ENCODE results near the gene D2HGDH. TPM values are rescaled to one million over a fixed set of nuclear protein-coding genes. Genes with fewer than 3 reads are reported as not detected.

Gene D2HGDH
- total and polyA plus RNA-seq, 2 of the 13 experiments (the other 11 are each of a cell fraction or from before 2014, with no cell fraction given) = 19.2 to 20.3 TPM

DNA sequence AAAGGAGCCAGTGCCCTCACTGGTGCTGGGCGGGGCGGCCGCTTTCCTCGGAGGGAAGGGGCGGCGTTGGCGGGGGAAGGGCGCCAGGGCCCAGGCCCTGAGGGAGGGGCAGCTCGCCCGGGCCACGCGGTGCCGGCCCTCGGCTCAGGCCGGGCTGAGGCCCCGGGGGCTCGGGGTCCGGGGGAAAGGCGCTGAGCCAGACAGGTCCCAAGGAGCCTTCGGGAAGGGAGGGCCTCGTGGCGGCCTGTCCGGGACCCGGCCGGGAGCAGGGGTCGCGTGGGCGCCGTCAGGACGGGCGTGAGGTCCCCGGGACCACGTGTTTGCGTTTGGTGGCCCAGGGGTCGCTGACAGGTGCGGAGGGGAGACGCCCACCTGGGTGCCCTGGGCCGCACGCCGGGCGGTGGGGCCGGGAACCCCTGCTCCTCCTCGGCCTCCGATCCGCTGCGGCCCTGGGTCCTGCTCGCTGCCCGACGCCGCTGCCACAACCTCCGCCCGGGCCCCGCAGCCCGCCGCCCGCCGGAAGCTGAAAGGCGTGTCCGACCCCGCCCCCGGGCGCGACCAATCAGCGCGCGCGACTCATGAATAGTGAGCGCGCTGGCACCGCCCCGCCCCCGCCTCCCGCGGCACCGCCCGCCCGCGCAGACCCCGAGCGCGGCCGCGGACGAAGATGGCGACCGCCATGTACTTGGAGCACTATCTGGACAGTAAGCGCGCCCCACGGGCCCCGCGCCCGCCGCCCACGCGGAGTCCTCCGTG lies 32.9 kb upstream of the D2HGDH start, which contains the start of gene ING5 (continued):
- TF ChIP-seq SKI (IDR thresholded peaks at IDR 0.05; ENCODE audit: partially characterized antibody) (no peak), SP5 (CRISPR knock-in tag; IDR thresholded peaks at IDR 0.05; ENCODE audit: borderline replicate concordance, low read depth) (peak; percentile 90), STAT5B (CRISPR knock-in tag; IDR thresholded peaks at IDR 0.05) (no peak; the same call in 1 of the 2 replicates), JUND (CRISPR knock-in tag; IDR thresholded peaks at IDR 0.05) (no peak), EP300 (IDR thresholded peaks at IDR 0.05; ENCODE audit: low read depth in 2 of 2, low read length in 2 of 2) (peak in 1 of 2 experiments; percentile 12; a peak in 1 of 4 replicates), EP300 (CRISPR knock-in tag; IDR thresholded peaks at IDR 0.05; ENCODE audit: borderline replicate concordance) (no peak), SOX13 (IDR thresholded peaks at IDR 0.05) (no peak), SOX13 (CRISPR knock-in tag; conservative IDR thresholded peaks at IDR 0.05 in 1 of 2, IDR thresholded peaks at IDR 0.05 in 1 of 2) (peak; percentile 36 to 57; a peak in 1 of 4 replicates), ZNF451 (CRISPR knock-in tag; IDR thresholded peaks at IDR 0.05) (peak; percentile 95; the same call in 1 of the 2 replicates), RNF219 (CRISPR knock-in tag; IDR thresholded peaks at IDR 0.05) (no peak), FOXJ3 (CRISPR knock-in tag; IDR thresholded peaks at IDR 0.05; ENCODE audit: borderline replicate concordance) (no peak), ATF7 (IDR thresholded peaks at IDR 0.05) (no peak), ATF7 (CRISPR knock-in tag; IDR thresholded peaks at IDR 0.05) (peak; percentile 61; the same call in 1 of the 2 replicates), NR1H2 (CRISPR knock-in tag; IDR thresholded peaks at IDR 0.05; ENCODE audit: borderline replicate concordance, low read depth) (no peak), CSRNP1 (CRISPR knock-in tag; IDR thresholded peaks at IDR 0.05) (peak; percentile 86), ZSCAN21 (CRISPR knock-in tag; IDR thresholded peaks at IDR 0.05; ENCODE audit: borderline replicate concordance) (peak; percentile 95), ZNF496 (CRISPR knock-in tag; IDR thresholded peaks at IDR 0.05; ENCODE audit: insufficient replicate concordance) (no peak)
- TF ChIP-seq, protein P1, sequence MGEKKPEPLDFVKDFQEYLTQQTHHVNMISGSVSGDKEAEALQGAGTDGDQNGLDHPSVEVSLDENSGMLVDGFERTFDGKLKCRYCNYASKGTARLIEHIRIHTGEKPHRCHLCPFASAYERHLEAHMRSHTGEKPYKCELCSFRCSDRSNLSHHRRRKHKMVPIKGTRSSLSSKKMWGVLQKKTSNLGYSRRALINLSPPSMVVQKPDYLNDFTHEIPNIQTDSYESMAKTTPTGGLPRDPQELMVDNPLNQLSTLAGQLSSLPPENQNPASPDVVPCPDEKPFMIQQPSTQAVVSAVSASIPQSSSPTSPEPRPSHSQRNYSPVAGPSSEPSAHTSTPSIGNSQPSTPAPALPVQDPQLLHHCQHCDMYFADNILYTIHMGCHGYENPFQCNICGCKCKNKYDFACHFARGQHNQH (CRISPR knock-in tag; IDR thresholded peaks at IDR 0.05) = peak; percentile 32; the same call in 1 of the 2 replicates
- TF ChIP-seq, protein P2, sequence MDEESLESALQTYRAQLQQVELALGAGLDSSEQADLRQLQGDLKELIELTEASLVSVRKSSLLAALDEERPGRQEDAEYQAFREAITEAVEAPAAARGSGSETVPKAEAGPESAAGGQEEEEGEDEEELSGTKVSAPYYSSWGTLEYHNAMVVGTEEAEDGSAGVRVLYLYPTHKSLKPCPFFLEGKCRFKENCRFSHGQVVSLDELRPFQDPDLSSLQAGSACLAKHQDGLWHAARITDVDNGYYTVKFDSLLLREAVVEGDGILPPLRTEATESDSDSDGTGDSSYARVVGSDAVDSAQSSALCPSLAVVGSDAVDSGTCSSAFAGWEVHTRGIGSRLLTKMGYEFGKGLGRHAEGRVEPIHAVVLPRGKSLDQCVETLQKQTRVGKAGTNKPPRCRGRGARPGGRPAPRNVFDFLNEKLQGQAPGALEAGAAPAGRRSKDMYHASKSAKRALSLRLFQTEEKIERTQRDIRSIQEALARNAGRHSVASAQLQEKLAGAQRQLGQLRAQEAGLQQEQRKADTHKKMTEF (CRISPR knock-in tag; IDR thresholded peaks at IDR 0.05) = no peak; the same call in 1 of the 2 replicates
- TF ChIP-seq, protein P3, sequence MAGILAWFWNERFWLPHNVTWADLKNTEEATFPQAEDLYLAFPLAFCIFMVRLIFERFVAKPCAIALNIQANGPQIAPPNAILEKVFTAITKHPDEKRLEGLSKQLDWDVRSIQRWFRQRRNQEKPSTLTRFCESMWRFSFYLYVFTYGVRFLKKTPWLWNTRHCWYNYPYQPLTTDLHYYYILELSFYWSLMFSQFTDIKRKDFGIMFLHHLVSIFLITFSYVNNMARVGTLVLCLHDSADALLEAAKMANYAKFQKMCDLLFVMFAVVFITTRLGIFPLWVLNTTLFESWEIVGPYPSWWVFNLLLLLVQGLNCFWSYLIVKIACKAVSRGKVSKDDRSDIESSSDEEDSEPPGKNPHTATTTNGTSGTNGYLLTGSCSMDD (CRISPR knock-in tag; IDR thresholded peaks at IDR 0.05) = no peak

Measured in HepG2 (cell line).